Gastroesophageal sphincter (tissue), 2 donors: ENCODE results near the gene APPL1.

Source experiments
- POLR2A ChIP-seq, 2 donors: fragments of 450-650 bp; IDR thresholded peaks; one replicate each; pipeline ENCODE4 v1.6.1; 2017; ENCODE audit warnings: antibody characterized with exemption in 2 of 2, mild to moderate bottlenecking in 2 of 2, moderate library complexity in 1 of 2
- POLR2AphosphoS5 ChIP-seq: sonication (generic); formaldehyde crosslinking; IDR thresholded peaks from one replicate; pipeline ENCODE4 v1.6.1; 2017; ENCODE audit warnings: antibody characterized with exemption

DNA sequence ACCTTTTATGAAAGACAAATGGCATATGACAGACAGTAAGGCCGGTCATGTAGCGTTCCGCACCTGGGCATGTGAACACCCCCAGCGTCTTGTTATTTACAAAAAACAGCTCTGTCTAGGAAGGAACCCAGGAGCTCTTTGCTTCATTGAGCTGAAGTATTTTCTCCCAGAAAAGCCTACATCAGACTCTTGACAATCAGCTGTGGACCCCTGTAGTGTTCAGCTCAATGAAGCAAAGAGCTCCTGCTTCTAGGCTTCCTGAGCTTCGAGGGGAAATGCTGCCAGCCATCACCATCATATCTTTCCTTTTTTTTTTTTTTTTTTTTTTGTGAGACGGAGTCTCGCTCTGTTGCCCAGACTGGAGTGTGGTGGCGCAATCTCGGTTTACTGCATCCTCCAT, 60.9 kb downstream of the APPL1 start:
- no peak for TF ChIP-seq POLR2A (IDR thresholded peaks at IDR 0.05)
- no peak for TF ChIP-seq POLR2AphosphoS5
